ENCODE data around the gene KSR2. TPM values are rescaled to one million over a fixed set of nuclear protein-coding genes. Genes with fewer than 3 reads are reported as not detected.

Gene KSR2
- total and polyA plus RNA-seq, 2 of the 13 experiments (the other 11 are each of a cell fraction or from before 2014, with no cell fraction given): 0.02 TPM; not detected in 1

DNA sequence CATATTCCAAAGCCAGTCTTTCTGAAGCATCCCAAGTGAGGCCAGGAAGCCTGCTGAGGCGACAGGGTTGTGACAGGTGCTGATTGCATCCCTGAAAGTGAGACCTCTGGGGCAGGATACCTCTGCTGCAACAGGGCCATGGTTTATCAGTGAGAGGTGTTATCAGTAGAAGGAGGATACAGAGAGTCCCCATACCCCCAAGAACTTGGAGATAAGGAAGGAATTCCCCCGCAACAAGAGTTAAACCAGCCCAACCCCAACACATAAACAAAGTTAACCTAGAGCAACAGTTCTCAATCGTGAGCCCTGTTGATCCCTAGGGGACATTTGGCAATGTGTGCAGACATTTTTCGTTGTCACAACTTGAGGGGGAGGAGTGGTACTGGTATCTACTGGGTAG lies 374.3 kb downstream of the KSR2 start (continued):
- TF ChIP-seq CBX5 (CRISPR knock-in tag; IDR thresholded peaks at IDR 0.05; ENCODE audit: borderline replicate concordance): no peak

DNA sequence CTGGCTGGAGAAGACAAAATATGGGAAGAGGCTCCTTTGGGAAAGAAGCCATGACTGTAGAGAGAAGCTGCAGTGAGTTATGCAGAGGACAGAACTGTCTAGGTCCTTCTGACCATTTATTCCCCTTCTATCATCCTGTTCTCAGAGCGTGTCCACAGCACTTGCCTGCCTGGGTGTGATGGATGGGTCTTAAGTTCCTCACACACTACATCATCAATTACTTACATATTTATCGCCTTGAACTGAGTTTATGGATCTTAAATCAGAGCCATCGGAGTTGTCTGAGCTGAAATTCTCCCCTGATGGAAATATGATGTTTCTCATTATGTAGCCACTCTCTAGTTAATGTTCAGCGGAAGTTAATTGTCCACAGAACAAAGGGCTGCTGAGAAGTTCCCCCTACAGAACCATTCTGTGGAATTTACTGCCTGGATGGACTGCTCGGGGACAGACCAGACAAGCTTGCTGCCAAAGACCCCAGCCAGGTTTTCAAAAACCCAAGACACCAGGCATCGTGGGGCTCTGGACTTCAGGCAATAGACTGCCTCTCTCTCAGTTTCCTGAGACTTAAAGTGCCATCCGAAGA lies 374.9 kb downstream of the KSR2 start:
- Histone ChIP-seq H3K27ac (ENCODE audit: extremely low read length, insufficient read depth, low read length) (no peak overlapping the region), H2AFZ (ENCODE audit: low read length) (no peak overlapping the region), H3K27me3 (ENCODE audit: control insufficient read depth in 1 of 2, insufficient read depth in 2 of 2, low read length in 2 of 2) (peaks cover 0 to 14% of the 10 kb centered on the region in 2 experiments; a peak in 2 of 5 replicates), H3K4me3 (replicated peaks in 1 of 3; ENCODE audit: insufficient read depth in 1 of 3, low read depth in 2 of 3, low read length in 3 of 3) (no peak overlapping the region), H4K20me1 (ENCODE audit: insufficient read depth, low read length) (no peaks in the 10 kb centered on the region), H3K36me3 (replicated peaks in 1 of 2; ENCODE audit: control insufficient read depth in 1 of 2, insufficient read depth in 2 of 2, low read length in 2 of 2) (no peaks in the 10 kb centered on the region), H3K9ac (ENCODE audit: insufficient read depth, low read depth, low read length) (no peak overlapping the region), H3K4me1 (ENCODE audit: insufficient read depth, low read length) (no peaks in the 10 kb centered on the region), H3K4me2 (ENCODE audit: low read depth, low read length) (no peak overlapping the region), H3K79me2 (ENCODE audit: insufficient read depth, low read length) (no peaks in the 10 kb centered on the region), H3K9me3 (ENCODE audit: low read length) (no peaks in the 10 kb centered on the region)
- intact Hi-C loops (cut with micrococcal nuclease; ENCODE audit: unreplicated experiment): no loop called here
- FAIRE-seq (no peak), ATAC-seq (no peak), DNase-seq (ENCODE audit: low spot score) (no peak)
- no peak for TF ChIP-seq ISX (CRISPR knock-in tag; conservative IDR thresholded peaks at IDR 0.05)
- TF ChIP-seq SIX4 (CRISPR knock-in tag; IDR thresholded peaks at IDR 0.05): no peak
- no peak for TF ChIP-seq HES4 (CRISPR knock-in tag; IDR thresholded peaks at IDR 0.05; ENCODE audit: borderline replicate concordance)
- no peak for TF ChIP-seq ZNF17 (CRISPR knock-in tag; IDR thresholded peaks at IDR 0.05)
- TF ChIP-seq CCAR2 (optimal IDR thresholded peaks at IDR 0.05; ENCODE audit: low read depth, low read length): no peak
- CTCF ChIA-PET (ENCODE audit: low intra/inter-chr PET ratio, low total read pairs): no interaction called here
- BruUV-seq (replicated peaks): no TSS peak
- 3% methylated on average over 6 of the region's 7 CpGs for WGBS (ENCODE audit: low lambda C conversion rate)
- in situ Hi-C loops (cut with HindIII; ENCODE audit: extremely low pct_ligation_motif_present, low pct_unique_long_range_greater_than_20kb): no loop called here
- POLR2A ChIA-PET: no interaction called here

GRCh38 chr12:117592588-117593305 lies 376.0 kb downstream of the KSR2 start:
- Histone ChIP-seq H3K4me2 (ENCODE audit: low read depth, low read length) (no peak overlapping the region), H2AFZ (ENCODE audit: low read length) (no peak overlapping the region), H3K4me3 (replicated peaks in 1 of 3; ENCODE audit: insufficient read depth in 1 of 3, low read depth in 2 of 3, low read length in 3 of 3) (no peak overlapping the region), H3K9me3 (ENCODE audit: low read length) (no peaks in the 10 kb centered on the region), H3K27me3 (ENCODE audit: control insufficient read depth in 1 of 2, insufficient read depth in 2 of 2, low read length in 2 of 2) (peaks cover 0 to 14% of the 10 kb centered on the region in 2 experiments; a peak in 2 of 5 replicates), H3K9ac (ENCODE audit: insufficient read depth, low read depth, low read length) (no peak overlapping the region), H3K4me1 (ENCODE audit: insufficient read depth, low read length) (no peaks in the 10 kb centered on the region), H3K79me2 (ENCODE audit: insufficient read depth, low read length) (no peaks in the 10 kb centered on the region), H4K20me1 (ENCODE audit: insufficient read depth, low read length) (no peaks in the 10 kb centered on the region; the same call in 1 of the 2 replicates), H3K36me3 (replicated peaks in 1 of 2; ENCODE audit: control insufficient read depth in 1 of 2, insufficient read depth in 2 of 2, low read length in 2 of 2) (no peaks in the 10 kb centered on the region), H3K27ac (ENCODE audit: extremely low read length, insufficient read depth, low read length) (no peak overlapping the region)
- POLR2A ChIA-PET: no interaction called here
- intact Hi-C loops (cut with micrococcal nuclease; ENCODE audit: unreplicated experiment) (no loop called here), in situ Hi-C loops (cut with HindIII; ENCODE audit: extremely low pct_ligation_motif_present, low pct_unique_long_range_greater_than_20kb) (no loop called here)
- CTCF ChIA-PET (ENCODE audit: low intra/inter-chr PET ratio, low total read pairs): no interaction called here
- TF ChIP-seq CHD2 (IDR thresholded peaks at IDR 0.05; ENCODE audit: low read depth, low read length): no peak
- no peak for TF ChIP-seq ISL2 (CRISPR knock-in tag; IDR thresholded peaks at IDR 0.05)
- no peak for TF ChIP-seq NFIC (IDR thresholded peaks at IDR 0.05; ENCODE audit: low read length)
- TF ChIP-seq PHB2 (IDR thresholded peaks at IDR 0.05; ENCODE audit: partially characterized antibody): no peak
- TF ChIP-seq PBX3 (CRISPR knock-in tag; IDR thresholded peaks at IDR 0.05; ENCODE audit: borderline replicate concordance): no peak
- no peak for TF ChIP-seq TMF1 (CRISPR knock-in tag; IDR thresholded peaks at IDR 0.05; ENCODE audit: low read depth)
- TF ChIP-seq, protein P1, sequence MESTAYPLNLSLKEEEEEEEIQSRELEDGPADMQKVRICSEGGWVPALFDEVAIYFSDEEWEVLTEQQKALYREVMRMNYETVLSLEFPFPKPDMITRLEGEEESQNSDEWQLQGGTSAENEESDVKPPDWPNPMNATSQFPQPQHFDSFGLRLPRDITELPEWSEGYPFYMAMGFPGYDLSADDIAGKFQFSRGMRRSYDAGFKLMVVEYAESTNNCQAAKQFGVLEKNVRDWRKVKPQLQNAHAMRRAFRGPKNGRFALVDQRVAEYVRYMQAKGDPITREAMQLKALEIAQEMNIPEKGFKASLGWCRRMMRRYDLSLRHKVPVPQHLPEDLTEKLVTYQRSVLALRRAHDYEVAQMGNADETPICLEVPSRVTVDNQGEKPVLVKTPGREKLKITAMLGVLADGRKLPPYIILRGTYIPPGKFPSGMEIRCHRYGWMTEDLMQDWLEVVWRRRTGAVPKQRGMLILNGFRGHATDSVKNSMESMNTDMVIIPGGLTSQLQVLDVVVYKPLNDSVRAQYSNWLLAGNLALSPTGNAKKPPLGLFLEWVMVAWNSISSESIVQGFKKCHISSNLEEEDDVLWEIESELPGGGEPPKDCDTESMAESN (CRISPR knock-in tag; conservative IDR thresholded peaks at IDR 0.05): no peak
- 10% methylated on average over 9 of the region's 9 CpGs for WGBS (ENCODE audit: low lambda C conversion rate)
- BruUV-seq (replicated peaks): no TSS peak
- DNase-seq (ENCODE audit: low spot score): no peak
- no peak for FAIRE-seq
- no peak for ATAC-seq

Measured in HepG2 (cell line).